Measurements from ENCODE around the gene ENTREP3.

Gene ENTREP3

GRCh38 chr1:155255243-155256007 is at the start of gene ENTREP3:
ENTREP3 (minus strand) TSS chr1:155255483; CDS start chr1:155254877, 606 bp downstream.
- H3K4me1 ChIP-seq (ENCODE audit: control insufficient read depth, insufficient read depth, low read length), result no peaks in the 10 kb centered on the region
- H3K4me3 ChIP-seq (ENCODE audit: low read depth, low read length), result peak within 1 kb of the TSS; percentile 79
- peak within 1 kb of the TSS; percentile 81 for H3K9ac ChIP-seq (ENCODE audit: low read depth, low read length)
- no peaks in the 10 kb centered on the region for H3K27me3 ChIP-seq (ENCODE audit: control insufficient read depth, insufficient read depth, low read length)
- no peaks in the 10 kb centered on the region for H3K9me3 ChIP-seq (ENCODE audit: control insufficient read depth, insufficient read depth, low read length)
- peaks cover 9% of the 10 kb centered on the region for H3K36me3 ChIP-seq (ENCODE audit: control insufficient read depth, insufficient read depth, low read length)

- H3K4me1 ChIP-seq (ENCODE audit: control insufficient read depth, insufficient read depth, low read length), result peaks cover 3% of the 10 kb centered on the region
- H3K36me3 ChIP-seq (ENCODE audit: control insufficient read depth, insufficient read depth, low read length), result no peaks in the 10 kb centered on the region
- no peaks in the 10 kb centered on the region for H3K9me3 ChIP-seq (ENCODE audit: control insufficient read depth, insufficient read depth, low read length)
- peaks cover 2% of the 10 kb centered on the region for H3K27me3 ChIP-seq (ENCODE audit: control insufficient read depth, insufficient read depth, low read length)
- no peak overlapping the region for H3K9ac ChIP-seq (ENCODE audit: low read depth, low read length)
- no peak overlapping the region for H3K4me3 ChIP-seq (ENCODE audit: low read depth, low read length)
These were observed 49.3 kb upstream of the ENTREP3 start for GRCh38 chr1:155304558-155305063.

GRCh38 chr1:155301342-155301841 is 46.1 kb upstream of the ENTREP3 start, which contains the start of gene PKLR:
PKLR (minus strand) TSS chr1:155301438; CDS start chr1:155301395, 43 bp downstream.
- Histone ChIP-seq H3K9ac (ENCODE audit: low read depth, low read length) (no peak within 1 kb of the TSS), H3K36me3 (ENCODE audit: control insufficient read depth, insufficient read depth, low read length) (no peaks in the 10 kb centered on the region), H3K4me3 (ENCODE audit: low read depth, low read length) (no peak within 1 kb of the TSS), H3K4me1 (ENCODE audit: control insufficient read depth, insufficient read depth, low read length) (peaks cover 11% of the 10 kb centered on the region), H3K27me3 (ENCODE audit: control insufficient read depth, insufficient read depth, low read length) (peaks cover 7% of the 10 kb centered on the region), H3K9me3 (ENCODE audit: control insufficient read depth, insufficient read depth, low read length) (no peaks in the 10 kb centered on the region)

DNA sequence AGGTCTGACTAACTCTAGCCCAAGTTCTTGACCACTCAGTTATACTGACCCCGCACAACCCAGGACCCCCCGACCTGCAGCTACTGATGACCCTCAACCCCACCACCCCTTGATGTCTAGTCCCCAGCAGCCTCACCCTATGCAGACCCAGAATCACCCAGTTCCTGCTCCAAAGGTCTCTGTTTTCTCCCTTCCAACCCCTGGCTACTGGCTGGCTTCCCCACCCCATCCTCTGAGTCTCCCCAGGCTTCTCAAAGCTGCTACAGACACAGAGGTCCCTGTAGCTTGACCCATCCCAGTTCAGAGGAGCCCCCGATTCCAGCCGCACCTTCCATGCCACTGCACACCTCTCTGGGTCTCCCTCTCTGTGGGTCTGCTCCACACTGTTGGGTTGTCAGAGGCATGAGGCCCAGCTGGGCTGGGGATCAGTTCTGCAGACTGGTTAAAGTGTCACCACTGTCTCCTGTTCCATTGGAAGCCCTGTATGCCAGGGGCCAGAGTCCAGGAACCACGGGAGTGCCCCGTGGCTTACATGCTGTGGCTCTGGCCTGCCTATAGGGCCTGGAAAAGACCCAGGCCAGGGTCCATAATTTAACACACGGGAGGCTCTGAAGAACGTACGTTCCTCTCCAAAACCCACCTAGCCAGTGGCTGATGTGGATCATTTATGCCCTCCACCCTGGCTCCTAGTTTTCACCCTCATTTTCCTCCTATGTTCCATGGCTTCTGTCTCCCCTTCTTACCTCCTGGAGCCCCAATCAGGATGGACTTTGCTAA is 45.5 kb upstream of the ENTREP3 start:
- H3K4me1 ChIP-seq (ENCODE audit: control insufficient read depth, insufficient read depth, low read length), result peaks cover 11% of the 10 kb centered on the region
- no peaks in the 10 kb centered on the region for H3K9me3 ChIP-seq (ENCODE audit: control insufficient read depth, insufficient read depth, low read length)
- H3K36me3 ChIP-seq (ENCODE audit: control insufficient read depth, insufficient read depth, low read length), result no peaks in the 10 kb centered on the region
- no peak overlapping the region for H3K4me3 ChIP-seq (ENCODE audit: low read depth, low read length)
- no peak overlapping the region for H3K9ac ChIP-seq (ENCODE audit: low read depth, low read length)
- peaks cover 11% of the 10 kb centered on the region for H3K27me3 ChIP-seq (ENCODE audit: control insufficient read depth, insufficient read depth, low read length)

DNA sequence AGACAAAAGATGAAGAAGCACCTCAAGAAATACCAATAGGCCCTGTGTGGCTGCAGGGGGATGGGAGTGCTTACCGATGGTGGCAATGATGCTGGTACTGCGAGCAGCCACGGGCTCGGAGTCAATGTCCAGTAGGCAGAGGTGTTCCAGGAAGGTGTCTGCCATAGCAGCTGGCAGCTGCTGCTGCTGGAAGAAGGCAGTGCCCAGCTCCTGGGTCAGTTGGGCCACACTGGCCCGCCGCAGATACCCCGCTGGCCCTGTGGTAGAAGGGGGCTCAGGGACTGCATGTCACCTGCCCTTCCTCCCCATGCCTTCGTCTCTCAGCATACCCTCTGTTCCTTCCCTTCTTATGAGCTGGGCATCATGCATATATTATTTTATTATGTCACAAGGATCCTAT is 44.7 kb upstream of the ENTREP3 start:
- Histone ChIP-seq H3K36me3 (ENCODE audit: control insufficient read depth, insufficient read depth, low read length) (no peaks in the 10 kb centered on the region), H3K9me3 (ENCODE audit: control insufficient read depth, insufficient read depth, low read length) (no peaks in the 10 kb centered on the region), H3K4me1 (ENCODE audit: control insufficient read depth, insufficient read depth, low read length) (peaks cover 11% of the 10 kb centered on the region), H3K27me3 (ENCODE audit: control insufficient read depth, insufficient read depth, low read length) (peaks cover 18% of the 10 kb centered on the region), H3K4me3 (ENCODE audit: low read depth, low read length) (no peak overlapping the region), H3K9ac (ENCODE audit: low read depth, low read length) (no peak overlapping the region)

GRCh38 chr1:155297384-155297783 is 42.1 kb upstream of the ENTREP3 start:
- H3K27me3 ChIP-seq (ENCODE audit: control insufficient read depth, insufficient read depth, low read length), result peaks cover 35% of the 10 kb centered on the region
- no peak overlapping the region for H3K4me3 ChIP-seq (ENCODE audit: low read depth, low read length)
- H3K9ac ChIP-seq (ENCODE audit: low read depth, low read length), result no peak overlapping the region
- peaks cover 11% of the 10 kb centered on the region for H3K4me1 ChIP-seq (ENCODE audit: control insufficient read depth, insufficient read depth, low read length)
- H3K36me3 ChIP-seq (ENCODE audit: control insufficient read depth, insufficient read depth, low read length), result no peaks in the 10 kb centered on the region
- H3K9me3 ChIP-seq (ENCODE audit: control insufficient read depth, insufficient read depth, low read length), result no peaks in the 10 kb centered on the region

- peaks cover 9% of the 10 kb centered on the region for H3K4me1 ChIP-seq (ENCODE audit: control insufficient read depth, insufficient read depth, low read length)
- no peak overlapping the region for H3K4me3 ChIP-seq (ENCODE audit: low read depth, low read length)
- H3K9ac ChIP-seq (ENCODE audit: low read depth, low read length), result no peak overlapping the region
- H3K9me3 ChIP-seq (ENCODE audit: control insufficient read depth, insufficient read depth, low read length), result no peaks in the 10 kb centered on the region
- peaks cover 37% of the 10 kb centered on the region for H3K27me3 ChIP-seq (ENCODE audit: control insufficient read depth, insufficient read depth, low read length)
- H3K36me3 ChIP-seq (ENCODE audit: control insufficient read depth, insufficient read depth, low read length), result no peaks in the 10 kb centered on the region
These were observed 41.4 kb upstream of the ENTREP3 start for GRCh38 chr1:155296661-155297060.

DNA sequence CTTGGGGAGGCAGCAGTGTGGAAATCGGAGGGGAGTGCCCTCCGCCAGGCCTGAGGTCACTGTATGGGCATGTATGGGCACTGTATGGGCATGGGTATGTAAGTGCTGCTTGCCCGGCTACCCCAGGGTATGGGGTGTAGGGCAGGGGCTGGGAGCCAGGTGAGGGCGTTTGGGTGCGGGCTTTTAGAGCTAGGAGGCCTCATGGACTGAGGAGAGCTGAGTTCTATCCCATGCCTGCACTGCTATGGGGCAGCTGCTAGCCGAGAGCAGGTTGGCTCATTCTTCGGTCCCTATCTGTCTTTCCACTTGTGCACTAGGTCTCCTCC is 40.6 kb upstream of the ENTREP3 start:
- H3K9me3 ChIP-seq (ENCODE audit: control insufficient read depth, insufficient read depth, low read length), result no peaks in the 10 kb centered on the region
- peaks cover 37% of the 10 kb centered on the region for H3K27me3 ChIP-seq (ENCODE audit: control insufficient read depth, insufficient read depth, low read length)
- peak overlapping the region; percentile 89 for H3K4me3 ChIP-seq (ENCODE audit: low read depth, low read length)
- peaks cover 8% of the 10 kb centered on the region for H3K4me1 ChIP-seq (ENCODE audit: control insufficient read depth, insufficient read depth, low read length)
- H3K9ac ChIP-seq (ENCODE audit: low read depth, low read length), result no peak overlapping the region
- no peaks in the 10 kb centered on the region for H3K36me3 ChIP-seq (ENCODE audit: control insufficient read depth, insufficient read depth, low read length)

GRCh38 chr1:155295183-155295941 is 40.1 kb upstream of the ENTREP3 start:
- H3K36me3 ChIP-seq (ENCODE audit: control insufficient read depth, insufficient read depth, low read length), result no peaks in the 10 kb centered on the region
- peaks cover 8% of the 10 kb centered on the region for H3K4me1 ChIP-seq (ENCODE audit: control insufficient read depth, insufficient read depth, low read length)
- peaks cover 37% of the 10 kb centered on the region for H3K27me3 ChIP-seq (ENCODE audit: control insufficient read depth, insufficient read depth, low read length)
- peak overlapping the region; percentile 89 for H3K4me3 ChIP-seq (ENCODE audit: low read depth, low read length)
- no peaks in the 10 kb centered on the region for H3K9me3 ChIP-seq (ENCODE audit: control insufficient read depth, insufficient read depth, low read length)
- peak overlapping the region; percentile 8 for H3K9ac ChIP-seq (ENCODE audit: low read depth, low read length)

DNA sequence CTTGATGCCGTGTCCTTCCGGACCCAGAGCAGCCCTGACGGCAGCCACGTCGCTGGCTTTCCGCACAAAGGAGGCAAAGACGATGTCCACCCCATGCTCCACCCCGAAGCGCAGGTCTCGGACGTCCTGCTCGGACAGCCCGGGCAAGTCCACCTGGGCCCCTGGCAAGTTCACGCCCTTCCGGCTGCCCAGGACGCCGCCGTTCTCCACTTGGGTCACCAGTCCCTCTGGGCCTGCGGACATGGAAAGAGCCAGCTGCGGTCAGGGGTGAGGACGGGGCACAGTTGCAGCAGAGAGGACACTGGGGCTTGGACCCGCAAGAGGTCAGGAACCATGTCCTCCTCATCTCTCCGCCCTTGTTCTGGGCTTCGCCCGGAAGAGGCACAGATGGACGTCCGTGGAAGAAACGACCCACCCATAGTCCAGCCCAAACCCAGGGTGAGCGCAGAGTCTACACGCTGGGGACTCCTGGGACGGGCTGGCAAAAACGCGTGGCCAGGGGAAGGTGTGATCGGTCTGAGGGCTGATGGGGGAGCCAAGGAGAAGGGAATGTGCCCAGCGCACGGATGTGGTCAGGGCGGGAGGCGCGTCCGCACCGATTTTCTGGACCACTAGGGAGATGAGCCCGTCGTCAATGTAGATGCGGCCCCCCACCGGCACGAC is 39.4 kb upstream of the ENTREP3 start:
- Histone ChIP-seq H3K9me3 (ENCODE audit: control insufficient read depth, insufficient read depth, low read length) (no peaks in the 10 kb centered on the region), H3K36me3 (ENCODE audit: control insufficient read depth, insufficient read depth, low read length) (no peaks in the 10 kb centered on the region), H3K9ac (ENCODE audit: low read depth, low read length) (peak overlapping the region; percentile 8), H3K4me1 (ENCODE audit: control insufficient read depth, insufficient read depth, low read length) (peaks cover 8% of the 10 kb centered on the region), H3K27me3 (ENCODE audit: control insufficient read depth, insufficient read depth, low read length) (peaks cover 37% of the 10 kb centered on the region), H3K4me3 (ENCODE audit: low read depth, low read length) (peak overlapping the region; percentile 89)
